A549 (cell line): ENCODE results near the gene OR1F1. TPM values are rescaled to one million over a fixed set of nuclear protein-coding genes. Genes with fewer than 3 reads are reported as not detected.
A peak's percentile ranks its signal among the peaks of the same experiment; 100 is the strongest.

Source experiments
- ATAC-seq, 2 experiments: fragments of 200-7000 bp in 1 of 2; fragments of >200 bp in 1 of 2; cut with Nextera tagmentation in 1 of 2; cut with Tn5 transposase in 1 of 2; 3 replicates each; pipeline versions ENCODE4 v1.8.0 to v1.9.1; 2018 to 2020; ENCODE audit warnings: mild to moderate bottlenecking in 1 of 2, moderate library complexity in 1 of 2
- CTCF ChIA-PET: fragments of 300-600 bp; sonication (Branson Sonifier 250); formaldehyde crosslinking; extraction: SDS; loops from one replicate; lab custom pipeline; 2021; ENCODE audit warnings: antibody characterized with exemption, inconsistent platforms; lab: Yijun Ruan, JAX
- POLR2A ChIA-PET: fragments of 350-600 bp; formaldehyde crosslinking; extraction: SDS; loops from one replicate; lab custom pipeline; 2021; ENCODE audit warnings: antibody characterized with exemption, inconsistent platforms; lab: Yijun Ruan, JAX
- DNase-seq, 2 experiments: peaks; one replicate each; pipeline versions ENCODE4 v3.0.0 to v3.0.0-alpha.2; 2011 to 2016; ENCODE audit warnings: low read depth in 1 of 2, low spot score in 1 of 2
- FAIRE-seq: peaks from 2 replicates; lab custom pipeline; 2011; peaks lifted over from hg19 to GRCh38; lab: Jason Lieb, UNC
- H3K27ac ChIP-seq, 2 experiments: fragments of >200 bp; sonication (Bioruptor Twin); formaldehyde crosslinking; 3 replicates each; pipeline ENCODE4 v1.5.1; 2016 to 2017
- H3K4me1 ChIP-seq: fragments of >200 bp; sonication (Bioruptor Twin); formaldehyde crosslinking; 3 replicates; pipeline ENCODE4 v1.6.1; 2016
- H3K4me2 ChIP-seq: fragments of >200 bp; sonication (Bioruptor Twin); formaldehyde crosslinking; 3 replicates; pipeline ENCODE4 v1.6.1; 2016
- H3K4me3 ChIP-seq: fragments of >200 bp; sonication (Bioruptor Twin); formaldehyde crosslinking; 3 replicates; pipeline ENCODE4 v1.5.1; 2016
- H3K9me3 ChIP-seq: fragments of >200 bp; sonication (Bioruptor Twin); formaldehyde crosslinking; 3 replicates; pipeline ENCODE4 v1.6.1; 2016
- BHLHE40 ChIP-seq: IDR thresholded peaks from 2 replicates; pipeline ENCODE4 v1.6.1; 2012; ENCODE audit warnings: low read depth, low read length, inconsistent platforms
- CEBPB ChIP-seq, 2 experiments: fragments of >200 bp in 1 of 2; sonication (Bioruptor Twin) in 1 of 2; formaldehyde crosslinking in 1 of 2; IDR thresholded peaks; 2 replicates each; pipeline ENCODE4 v1.6.1; 2012 to 2016
- CHD4 ChIP-seq: fragments of 200-600 bp; sonication (generic); IDR thresholded peaks from 2 replicates; pipeline ENCODE4 v1.6.1; 2016; ENCODE audit warnings: antibody characterized with exemption, mild to moderate bottlenecking, borderline replicate concordance
- EHMT2 ChIP-seq: fragments of 200-600 bp; sonication (generic); IDR thresholded peaks from 2 replicates; pipeline ENCODE4 v1.6.1; 2016; ENCODE audit warnings: antibody characterized with exemption, low read depth, mild to moderate bottlenecking, moderate library complexity
- FOSL2 ChIP-seq, 2 experiments: fragments of 450-650 bp in 1 of 2; fragments of >200 bp in 1 of 2; sonication (Bioruptor Twin) in 1 of 2; formaldehyde crosslinking; IDR thresholded peaks; 2 replicates each; pipeline versions ENCODE4 v1.5.0 to v1.6.1; 2016 to 2020; ENCODE audit warnings: mild to moderate bottlenecking in 1 of 2, moderate library complexity in 1 of 2
- FOXS1 ChIP-seq: fragments of 250-450 bp; sonication (Bioruptor Pico); IDR thresholded peaks from 2 replicates; pipeline ENCODE4 v1.5.0; 2020; ENCODE audit warnings: mild to moderate bottlenecking, moderate library complexity
- HDAC2 ChIP-seq: fragments of 200-600 bp; sonication (generic); IDR thresholded peaks from 2 replicates; pipeline ENCODE4 v1.6.1; 2016
- HEYL ChIP-seq: fragments of 250-450 bp; sonication (Bioruptor Pico); IDR thresholded peaks from 2 replicates; pipeline ENCODE4 v1.8.0; 2021; ENCODE audit warnings: mild to moderate bottlenecking, moderate library complexity
- HOXA7 ChIP-seq: fragments of 250-450 bp; sonication (Bioruptor Pico); IDR thresholded peaks from 2 replicates; pipeline ENCODE4 v1.5.0; 2020; ENCODE audit warnings: mild to moderate bottlenecking, moderate library complexity
- HOXB13 ChIP-seq: fragments of 250-450 bp; sonication (Bioruptor Pico); IDR thresholded peaks from 2 replicates; pipeline ENCODE4 v1.5.0; 2020; ENCODE audit warnings: low read depth, mild to moderate bottlenecking, moderate library complexity
- JUNB ChIP-seq: fragments of >200 bp; sonication (Bioruptor Twin); formaldehyde crosslinking; IDR thresholded peaks from 2 replicates; pipeline ENCODE4 v1.6.1; 2016
- KDM5A ChIP-seq: fragments of 200-600 bp; sonication (generic); IDR thresholded peaks from 2 replicates; pipeline ENCODE4 v1.6.1; 2016; ENCODE audit warnings: antibody characterized with exemption, mild to moderate bottlenecking
- MAFK ChIP-seq: fragments of 450-650 bp; IDR thresholded peaks from 2 replicates; pipeline ENCODE4 v1.6.1; 2014; ENCODE audit not compliant: partially characterized antibody
- MAZ ChIP-seq: fragments of 150-350 bp; IDR thresholded peaks from 2 replicates; pipeline ENCODE4 v1.6.1; 2014; ENCODE audit warnings: antibody characterized with exemption, low read depth, low read length, borderline replicate concordance
- MYC ChIP-seq: IDR thresholded peaks from 2 replicates; pipeline ENCODE4 v1.6.1; 2012; ENCODE audit warnings: mild to moderate bottlenecking, inconsistent platforms, low read length, improper control_type of control experiment, borderline replicate concordance
- NFE2L2 ChIP-seq: fragments of 150-350 bp; conservative IDR thresholded peaks from 2 replicates; pipeline ENCODE4 v1.6.1; 2014; ENCODE audit warnings: low read length
- NR3C1 ChIP-seq: fragments of >200 bp; sonication (Bioruptor Twin); formaldehyde crosslinking; IDR thresholded peaks from 3 replicates; pipeline ENCODE4 v1.6.1; 2017
- PHF8 ChIP-seq: fragments of 200-600 bp; sonication (generic); IDR thresholded peaks from 2 replicates; pipeline ENCODE4 v1.6.1; 2016; ENCODE audit warnings: low read depth, mild to moderate bottlenecking, antibody characterized with exemption, moderate library complexity, borderline replicate concordance
- POLR2A ChIP-seq: IDR thresholded peaks from 2 replicates; pipeline ENCODE4 v1.6.1; 2012; ENCODE audit warnings: mild to moderate bottlenecking, low read length
- RFX5 ChIP-seq: fragments of 450-650 bp; IDR thresholded peaks from 2 replicates; pipeline ENCODE4 v1.7.1; 2014; ENCODE audit warnings: antibody characterized with exemption, mild to moderate bottlenecking, moderate library complexity
- RNF2 ChIP-seq: fragments of 200-600 bp; sonication (generic); IDR thresholded peaks from 2 replicates; pipeline ENCODE4 v1.6.1; 2016; ENCODE audit warnings: low read depth, mild to moderate bottlenecking, antibody characterized with exemption, moderate library complexity, borderline replicate concordance
- SMC3 ChIP-seq: fragments of >200 bp; sonication (Bioruptor Twin); formaldehyde crosslinking; IDR thresholded peaks from 3 replicates; pipeline ENCODE4 v1.6.1; 2018; ENCODE audit warnings: inconsistent platforms
- SREBF2 ChIP-seq: fragments of 450-650 bp; IDR thresholded peaks from 2 replicates; pipeline ENCODE4 v1.6.1; 2014; ENCODE audit warnings: mild to moderate bottlenecking, moderate library complexity
- TP53 ChIP-seq: fragments of 250-450 bp; sonication (Bioruptor Pico); IDR thresholded peaks from 2 replicates; pipeline ENCODE4 v1.5.0; 2021; ENCODE audit warnings: mild to moderate bottlenecking, moderate library complexity
- ZC3H11A ChIP-seq: fragments of 450-650 bp; IDR thresholded peaks from 2 replicates; pipeline ENCODE4 v1.6.1; 2014; ENCODE audit warnings: antibody characterized with exemption, mild to moderate bottlenecking
- ZNF302 ChIP-seq: fragments of 250-450 bp; sonication (Bioruptor Pico); IDR thresholded peaks from 2 replicates; pipeline ENCODE4 v1.9.0; 2021; ENCODE audit warnings: inconsistent platforms, mild to moderate bottlenecking, moderate library complexity
- ZSCAN20 ChIP-seq: fragments of 250-450 bp; sonication (Bioruptor Pico); IDR thresholded peaks from 2 replicates; pipeline ENCODE4 v1.8.0; 2022; ENCODE audit warnings: mild to moderate bottlenecking, moderate library complexity
- WGBS: methylation state at CpG from one replicate; pipeline ENCODE4 v1.1.6; 2017; ENCODE audit errors: missing lambda C conversion rate; 5-methylcytosine and 5-hydroxymethylcytosine counted together
- polyA plus RNA-seq, 4 experiments: library from polyadenylated mRNA; depleted of rRNA in 3 of 4; stranded (reverse); fragments of >200 nt; fragmentation: RNase III in 1 of 4; extraction: RNeasy Plus Mini Kit Qiagen cat#74134 plus additional on column Dnase treatment in 1 of 4; gene quantifications; 2 replicates in 3 of 4; 3 replicates in 1 of 4; pipeline ENCODE4 v1.2.3, GENCODE V29; 2011 to 2017
- TF ChIP-seq, protein P1 (sequence below): fragments of >200 bp; sonication (Bioruptor Twin); formaldehyde crosslinking; IDR thresholded peaks from 2 replicates; pipeline ENCODE4 v1.6.1; 2016
- TF ChIP-seq, protein P2 (sequence below): fragments of 150-350 bp; IDR thresholded peaks from 2 replicates; pipeline ENCODE4 v1.6.1; 2014; ENCODE audit warnings: low read depth, mild to moderate bottlenecking, low read length

Gene OR1F1
- polyA plus RNA-seq, 2 of the 4 experiments (the other 2 are of a cell fraction), result 0.31 to 1.3 TPM

DNA sequence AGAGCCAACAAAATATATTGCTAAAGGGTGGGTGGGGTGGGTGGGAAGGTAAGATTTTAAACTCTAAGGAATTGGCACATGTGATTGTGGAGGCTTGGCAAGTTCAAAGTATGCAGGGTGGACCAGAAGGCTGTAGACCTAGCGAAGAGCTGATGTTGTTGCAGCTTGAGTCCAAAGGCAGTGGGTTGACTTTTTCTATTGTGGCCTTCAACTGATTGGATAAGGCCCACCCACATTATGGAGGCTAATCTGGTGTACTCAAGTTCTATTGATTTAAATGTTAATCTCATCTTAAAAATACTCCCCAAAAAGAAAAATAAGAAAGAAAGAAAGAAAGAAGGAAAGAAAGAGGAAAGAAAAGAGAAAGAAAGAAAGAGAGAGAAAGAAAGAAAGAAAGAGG is 24.6 kb downstream of the OR1F1 start:
- Histone ChIP-seq H3K4me1 (no peaks in the 10 kb centered on the region), H3K4me3 (no peak overlapping the region), H3K9me3 (peaks cover 31% of the 10 kb centered on the region; the same call in 2 of the 3 replicates), H3K27ac (no peak overlapping the region), H3K4me2 (no peak overlapping the region)
- ChIA-PET CTCF (no interaction called here), POLR2A (interaction anchor here (0.6 kb wide), 1 partner anchor 206 kb away, joined by 3 read pairs; no protein-coding TSS in a partner anchor)
- WGBS, result 14% methylated on average over 1 of the region's 1 CpG
- TF ChIP-seq EHMT2 (no peak), MYC (no peak), PHF8 (no peak), CHD4 (no peak), BHLHE40 (no peak), CEBPB (IDR thresholded peaks at IDR 0.05) (no peak), ZSCAN20 (no peak), HEYL (no peak), HOXB13 (no peak), ZC3H11A (no peak), POLR2A (no peak), SMC3 (no peak), FOSL2 (IDR thresholded peaks at IDR 0.05) (no peak), FOSL2 (CRISPR knock-in tag; IDR thresholded peaks at IDR 0.05) (no peak), MAZ (no peak), KDM5A (no peak), FOXS1 (CRISPR knock-in tag) (no peak), HOXA7 (CRISPR knock-in tag) (no peak), NFE2L2 (no peak), NR3C1 (no peak), RNF2 (no peak)
- DNase-seq (no peak), FAIRE-seq (no peak), ATAC-seq (no peak)

DNA sequence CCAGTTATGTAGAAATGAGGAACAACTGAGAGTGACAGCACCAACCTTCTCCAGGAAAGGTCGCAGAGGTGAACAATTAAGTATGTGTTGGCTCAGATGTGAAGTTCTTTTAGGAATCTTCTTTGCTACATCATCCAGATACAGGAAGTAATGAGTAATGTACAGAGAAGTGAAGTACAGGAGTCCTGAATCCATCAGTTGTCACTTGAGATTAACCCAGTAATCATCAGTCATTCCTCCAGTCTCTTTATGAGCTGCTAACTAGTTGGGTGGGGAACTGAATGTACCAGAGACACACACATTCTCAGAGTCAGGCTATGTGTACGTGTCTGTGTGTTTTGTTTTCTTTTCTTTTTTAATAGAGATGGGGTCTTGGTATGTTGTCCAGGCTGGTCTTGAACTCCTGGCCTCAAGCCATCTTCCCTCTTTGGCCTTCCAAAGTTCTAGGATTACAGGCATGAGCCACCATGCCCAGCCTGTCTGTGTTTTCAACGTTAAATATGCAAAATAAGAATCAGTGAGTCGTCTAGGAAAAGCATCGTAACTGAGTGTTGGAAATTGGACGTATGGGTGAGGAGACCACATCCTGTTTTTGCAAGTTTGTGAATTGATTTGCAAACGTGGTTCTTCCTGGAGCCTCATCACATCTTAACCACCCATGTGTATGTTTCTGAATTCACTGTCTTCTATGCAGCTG is 27.0 kb downstream of the OR1F1 start:
- Histone ChIP-seq H3K27ac (no peak overlapping the region), H3K4me1 (no peaks in the 10 kb centered on the region), H3K9me3 (peaks cover 47% of the 10 kb centered on the region), H3K4me2 (no peak overlapping the region), H3K4me3 (no peak overlapping the region)
- no peak for DNase-seq
- peak; percentile 23 for FAIRE-seq
- WGBS, result 19% methylated on average over 7 of the region's 7 CpGs
- TF ChIP-seq MYC (no peak), CHD4 (no peak), KDM5A (no peak), RNF2 (no peak), JUNB (no peak), HDAC2 (no peak), HOXA7 (CRISPR knock-in tag) (no peak), SREBF2 (no peak)
- TF ChIP-seq, protein P1, sequence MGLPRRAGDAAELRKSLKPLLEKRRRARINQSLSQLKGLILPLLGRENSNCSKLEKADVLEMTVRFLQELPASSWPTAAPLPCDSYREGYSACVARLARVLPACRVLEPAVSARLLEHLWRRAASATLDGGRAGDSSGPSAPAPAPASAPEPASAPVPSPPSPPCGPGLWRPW, result no peak
- TF ChIP-seq, protein P2, sequence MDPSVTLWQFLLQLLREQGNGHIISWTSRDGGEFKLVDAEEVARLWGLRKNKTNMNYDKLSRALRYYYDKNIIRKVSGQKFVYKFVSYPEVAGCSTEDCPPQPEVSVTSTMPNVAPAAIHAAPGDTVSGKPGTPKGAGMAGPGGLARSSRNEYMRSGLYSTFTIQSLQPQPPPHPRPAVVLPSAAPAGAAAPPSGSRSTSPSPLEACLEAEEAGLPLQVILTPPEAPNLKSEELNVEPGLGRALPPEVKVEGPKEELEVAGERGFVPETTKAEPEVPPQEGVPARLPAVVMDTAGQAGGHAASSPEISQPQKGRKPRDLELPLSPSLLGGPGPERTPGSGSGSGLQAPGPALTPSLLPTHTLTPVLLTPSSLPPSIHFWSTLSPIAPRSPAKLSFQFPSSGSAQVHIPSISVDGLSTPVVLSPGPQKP, result no peak
- ChIA-PET CTCF (no interaction called here), POLR2A (no interaction called here)
- no peak for ATAC-seq

GRCh38 chr16:3215601-3216262 is 27.7 kb downstream of the OR1F1 start:
- Histone ChIP-seq H3K4me1 (no peaks in the 10 kb centered on the region), H3K4me2 (no peak overlapping the region)
- POLR2A ChIA-PET, result no interaction called here
- FAIRE-seq, result no peak
- TF ChIP-seq ZNF302 (CRISPR knock-in tag) (no peak), RNF2 (no peak), MAFK (no peak), TP53 (CRISPR knock-in tag) (no peak), RFX5 (no peak)
- TF ChIP-seq, all 56 proteins: peak for 0
- CTCF ChIA-PET, result no interaction called here
- WGBS, result 36% methylated on average over 11 of the region's 11 CpGs
- ATAC-seq (peak; percentile 19 to 59; a peak in 3 of 6 replicates), DNase-seq (no peak)
- peaks cover 53% of the 10 kb centered on the region for H3K9me3 ChIP-seq
- H3K27ac ChIP-seq, result no peak overlapping the region
- H3K4me3 ChIP-seq, result no peak overlapping the region
